Measurements from ENCODE around the gene PICK1.

PICK1 gene

DNA sequence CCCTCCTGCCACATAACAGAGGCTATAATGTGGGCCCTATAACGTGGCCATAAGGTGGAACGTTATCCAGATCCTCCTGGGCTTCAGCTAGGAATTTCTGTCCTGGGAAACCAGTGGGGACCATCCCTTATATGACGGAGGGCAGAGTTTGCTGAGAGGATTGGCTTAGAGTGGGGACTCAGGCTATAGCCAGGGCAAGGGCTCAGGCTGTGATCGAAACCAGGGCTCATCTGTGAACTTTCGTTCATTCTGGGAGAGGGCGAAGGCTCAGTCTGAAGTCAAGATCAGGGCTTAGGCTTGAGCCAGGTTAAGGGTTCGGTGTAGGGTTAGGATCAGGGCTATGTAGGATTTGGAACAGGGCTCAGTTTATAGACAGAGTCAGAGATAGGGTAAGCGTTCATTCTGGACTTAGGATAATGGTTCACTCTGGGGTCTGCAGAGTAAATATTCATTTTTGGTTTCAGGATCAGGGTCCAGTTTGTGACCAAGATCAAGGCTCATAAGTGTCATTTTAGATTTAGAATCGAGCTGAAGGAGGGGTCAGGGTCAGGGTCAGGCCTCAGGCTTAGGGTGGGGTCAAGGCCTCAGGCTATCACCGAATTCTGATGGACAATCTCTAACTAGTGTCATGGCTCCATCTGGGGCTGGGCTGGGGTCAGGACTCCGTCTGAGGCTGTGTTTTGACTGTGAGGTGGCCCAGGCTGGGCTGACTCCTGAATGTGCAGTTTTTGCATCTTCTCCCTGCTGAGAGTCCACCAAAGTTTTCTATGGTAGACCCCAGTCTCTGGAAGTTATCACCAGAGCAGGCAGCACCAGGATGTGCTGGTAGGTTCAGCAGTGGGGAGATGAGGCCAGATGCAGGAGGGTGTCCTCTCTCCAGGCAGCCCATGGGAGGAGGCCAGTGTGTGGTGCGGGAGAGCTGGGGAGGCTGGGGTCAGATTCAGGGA lies 39.0 kb upstream of the PICK1 start:
- TF ChIP-seq, protein P1, sequence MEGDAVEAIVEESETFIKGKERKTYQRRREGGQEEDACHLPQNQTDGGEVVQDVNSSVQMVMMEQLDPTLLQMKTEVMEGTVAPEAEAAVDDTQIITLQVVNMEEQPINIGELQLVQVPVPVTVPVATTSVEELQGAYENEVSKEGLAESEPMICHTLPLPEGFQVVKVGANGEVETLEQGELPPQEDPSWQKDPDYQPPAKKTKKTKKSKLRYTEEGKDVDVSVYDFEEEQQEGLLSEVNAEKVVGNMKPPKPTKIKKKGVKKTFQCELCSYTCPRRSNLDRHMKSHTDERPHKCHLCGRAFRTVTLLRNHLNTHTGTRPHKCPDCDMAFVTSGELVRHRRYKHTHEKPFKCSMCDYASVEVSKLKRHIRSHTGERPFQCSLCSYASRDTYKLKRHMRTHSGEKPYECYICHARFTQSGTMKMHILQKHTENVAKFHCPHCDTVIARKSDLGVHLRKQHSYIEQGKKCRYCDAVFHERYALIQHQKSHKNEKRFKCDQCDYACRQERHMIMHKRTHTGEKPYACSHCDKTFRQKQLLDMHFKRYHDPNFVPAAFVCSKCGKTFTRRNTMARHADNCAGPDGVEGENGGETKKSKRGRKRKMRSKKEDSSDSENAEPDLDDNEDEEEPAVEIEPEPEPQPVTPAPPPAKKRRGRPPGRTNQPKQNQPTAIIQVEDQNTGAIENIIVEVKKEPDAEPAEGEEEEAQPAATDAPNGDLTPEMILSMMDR (IDR thresholded peaks at IDR 0.05; ENCODE audit: low read depth, low read length): no peak
- H3K4me3 ChIP-seq (ENCODE audit: low read depth, low read length): no peak overlapping the region

DNA sequence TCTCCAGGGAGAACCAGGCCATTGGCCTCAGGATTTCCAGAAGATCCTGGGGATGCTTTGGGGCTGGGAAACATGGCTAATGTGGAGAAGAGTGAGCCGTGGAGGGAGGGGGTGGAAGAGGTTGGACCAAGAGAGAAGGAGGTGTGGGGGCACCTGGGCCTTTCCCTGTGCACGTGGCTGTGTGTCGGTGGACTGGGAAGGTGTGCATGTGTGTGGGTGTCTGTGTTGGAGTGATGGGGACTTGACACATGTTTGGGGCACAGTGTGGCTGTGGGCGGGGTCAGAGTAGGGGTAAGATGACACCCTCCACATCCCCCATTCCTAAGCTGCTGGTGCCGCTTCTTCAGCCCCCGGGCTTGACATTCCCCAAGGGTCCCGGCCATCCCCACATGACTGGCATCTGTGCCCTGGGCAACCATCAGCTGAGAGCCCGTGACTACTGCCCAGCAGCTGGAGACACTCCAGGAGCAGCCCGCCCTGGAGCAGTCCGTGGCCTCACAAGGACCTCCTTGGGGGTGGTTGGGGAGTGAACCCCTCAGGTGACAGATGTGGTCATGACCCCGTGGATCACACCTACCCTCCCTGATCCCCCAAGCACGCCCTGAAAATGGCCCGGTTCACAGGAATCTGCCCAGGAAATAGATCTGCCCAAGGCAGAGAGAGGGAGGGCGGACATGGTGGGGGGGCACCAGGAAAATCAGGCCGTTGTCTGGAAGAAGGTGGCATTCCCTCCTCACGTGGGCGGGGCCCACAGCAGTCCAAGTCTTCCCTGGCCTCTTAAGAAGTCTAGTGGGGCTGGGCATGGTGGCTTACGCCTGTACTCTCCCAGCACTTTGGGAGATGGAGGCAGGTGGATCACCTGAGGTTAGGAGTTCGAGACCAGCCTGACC lies 38.0 kb upstream of the PICK1 start:
- H3K4me3 ChIP-seq (ENCODE audit: low read depth, low read length): no peak overlapping the region
- TF ChIP-seq, protein P1 (IDR thresholded peaks at IDR 0.05; ENCODE audit: low read depth, low read length): no peak

DNA sequence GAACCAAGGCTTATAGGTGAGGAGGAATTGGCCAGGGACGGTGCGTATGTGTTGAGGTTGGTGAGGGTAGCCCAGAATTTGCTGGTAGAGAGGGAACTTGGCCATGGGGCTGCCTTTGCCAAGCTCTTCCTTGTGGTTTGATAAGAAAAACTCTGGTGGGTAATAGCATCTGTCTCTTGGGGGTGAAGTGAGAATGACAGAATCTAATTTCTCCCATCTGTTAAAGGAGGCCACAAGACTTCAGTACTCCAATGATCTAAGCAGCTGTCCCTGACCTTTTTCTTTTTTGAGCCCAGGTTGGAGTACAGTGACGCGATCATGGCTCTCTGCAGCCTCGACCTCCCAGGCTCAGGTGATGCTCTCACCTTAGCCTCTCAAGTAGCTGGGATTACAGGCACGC lies 36.0 kb upstream of the PICK1 start:
- TF ChIP-seq, protein P1 (IDR thresholded peaks at IDR 0.05; ENCODE audit: low read depth, low read length): no peak
- H3K4me3 ChIP-seq (ENCODE audit: low read depth, low read length): no peak overlapping the region

DNA sequence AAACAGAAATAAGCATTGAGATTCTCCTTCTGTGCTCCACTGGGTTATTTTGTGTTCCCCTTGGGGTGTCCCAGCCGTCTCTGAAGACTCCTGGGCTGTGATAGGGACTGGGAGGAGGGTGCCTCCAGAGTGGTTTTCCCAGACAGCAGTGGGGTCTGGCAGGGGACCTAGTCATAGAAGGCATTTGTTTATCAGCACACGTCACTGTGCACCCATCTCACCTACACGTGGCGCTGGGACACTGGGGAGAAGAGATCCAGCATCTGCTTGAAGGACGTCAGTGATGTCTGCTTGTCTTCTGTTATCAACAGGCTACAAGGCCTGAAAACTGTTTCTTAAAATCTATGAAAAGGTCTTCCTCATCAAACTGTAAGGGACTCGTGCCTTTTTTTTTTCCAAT lies 34.2 kb upstream of the PICK1 start:
- TF ChIP-seq, protein P1 (IDR thresholded peaks at IDR 0.05; ENCODE audit: low read depth, low read length): no peak
- H3K4me3 ChIP-seq (ENCODE audit: low read depth, low read length): no peak overlapping the region

DNA sequence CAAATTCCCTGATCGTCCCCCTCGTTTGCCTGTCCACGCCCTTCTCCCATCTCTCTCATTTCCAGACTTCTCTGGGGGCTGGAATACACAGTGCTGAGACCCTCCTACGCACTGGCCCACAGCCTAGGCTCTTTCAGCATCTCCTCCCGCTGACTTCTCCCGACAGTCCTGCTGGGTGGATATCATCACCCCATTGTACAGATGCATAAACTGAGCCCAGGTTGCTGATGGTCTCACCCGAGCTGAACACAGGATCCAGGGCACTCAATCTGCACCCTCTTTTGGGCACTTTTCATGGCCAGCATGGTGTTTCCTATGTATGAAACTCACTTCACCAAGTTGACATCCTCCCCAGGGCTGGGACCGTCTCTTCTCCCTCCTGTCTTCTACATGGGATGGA lies 31.7 kb upstream of the PICK1 start:
- TF ChIP-seq, protein P1 (IDR thresholded peaks at IDR 0.05; ENCODE audit: low read depth, low read length): no peak
- H3K4me3 ChIP-seq (ENCODE audit: low read depth, low read length): no peak overlapping the region

DNA sequence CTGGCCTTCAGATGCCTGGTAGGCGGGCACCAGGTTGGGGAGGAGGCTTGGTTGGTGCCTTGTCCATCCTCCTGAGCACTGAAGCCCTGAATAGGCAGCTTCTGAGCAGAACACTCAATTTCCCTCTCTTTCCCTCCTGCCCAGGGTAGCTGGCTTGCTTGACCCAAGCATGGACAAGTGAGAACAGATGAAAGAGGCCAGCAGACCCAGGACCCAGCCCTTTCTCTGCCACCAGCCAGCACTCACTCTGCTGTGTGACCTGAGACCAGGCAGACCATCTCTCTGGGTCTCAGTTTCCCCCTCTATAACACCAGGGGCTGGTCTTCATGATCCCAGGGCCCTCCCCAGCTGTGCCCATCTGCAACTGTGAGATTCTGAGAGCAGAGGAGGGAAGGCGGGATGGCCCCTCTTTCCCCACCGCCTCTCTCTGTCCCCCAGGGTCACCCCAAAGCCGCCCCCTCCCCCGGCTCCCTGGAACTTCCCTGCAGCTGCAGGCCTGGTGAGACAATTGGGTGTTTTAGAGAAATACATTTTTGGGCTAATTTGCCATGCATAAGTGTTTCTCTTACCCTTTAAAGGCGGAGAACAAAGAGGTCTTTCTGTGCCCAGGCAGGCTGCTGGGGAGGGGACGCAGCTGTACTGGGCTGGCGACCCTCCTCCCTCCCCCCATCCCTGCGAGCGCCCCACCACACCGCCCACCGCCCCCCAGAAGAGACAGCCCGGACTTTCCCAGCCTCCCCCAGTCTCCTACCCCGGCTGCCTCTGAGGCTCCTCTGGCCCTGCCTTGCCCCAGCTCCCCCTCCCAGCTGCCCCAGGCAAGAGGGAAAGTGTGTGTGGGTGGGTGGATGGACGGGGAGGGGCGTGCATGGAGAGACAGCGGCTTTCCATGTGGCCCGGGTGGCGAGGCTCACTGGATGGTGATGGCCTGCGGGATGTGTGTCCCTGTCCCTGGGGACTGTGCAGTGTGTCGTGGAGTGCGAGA lies 30.8 kb upstream of the PICK1 start:
- no peak overlapping the region for H3K4me3 ChIP-seq (ENCODE audit: low read depth, low read length)
- TF ChIP-seq, protein P1 (IDR thresholded peaks at IDR 0.05; ENCODE audit: low read depth, low read length): no peak
